Neural cell (in vitro differentiated cells): Measurements from ENCODE around the gene PML. TPM values are rescaled to one million over a fixed set of nuclear protein-coding genes. Genes with fewer than 3 reads are reported as not detected.
"Not testable (repeated sequence)": the region's sequence is repeated elsewhere in the genome, so short reads cannot be mapped to it uniquely, and the experiment has no call there.

Experiments used
- H2AFZ ChIP-seq: fragments of 200-600, 300-800 bp; sonication (generic), shearing (Covaris generic); 2 replicates; pipeline ENCODE4 v1.6.0; 2014; ENCODE audit warnings: low read depth, mild to moderate bottlenecking, antibody characterized with exemption, low read length, moderate library complexity
- H3F3A ChIP-seq: fragments of 200-600 bp; shearing (Covaris generic); 2 replicates; pipeline ENCODE4 v1.6.1; 2016; ENCODE audit warnings: mild to moderate bottlenecking, moderate library complexity, mixed read lengths, antibody characterized with exemption, low read length; ENCODE audit not compliant: insufficient read depth, poor library complexity, severe bottlenecking
- H3K27ac ChIP-seq: fragments of 200-600, 300-800 bp; sonication (generic), shearing (Covaris generic); 2 replicates; pipeline ENCODE4 v1.5.1; 2014; ENCODE audit warnings: mild to moderate bottlenecking, low read length, moderate library complexity
- H3K27me3 ChIP-seq: fragments of 300-800, 200-600 bp; sonication (generic), shearing (Covaris generic); 2 replicates; pipeline ENCODE4 v1.6.0; 2014; ENCODE audit warnings: mild to moderate bottlenecking, low read depth, low read length, moderate library complexity; ENCODE audit not compliant: insufficient read depth
- H3K36me3 ChIP-seq: fragments of 300-800, 200-600 bp; sonication (generic), shearing (Covaris generic); 2 replicates; pipeline ENCODE4 v1.5.1; 2014; ENCODE audit warnings: mild to moderate bottlenecking, antibody characterized with exemption, low read length, moderate library complexity; ENCODE audit not compliant: insufficient read depth
- H3K4me2 ChIP-seq: fragments of 300-800, 200-600 bp; sonication (generic), shearing (Covaris generic); 2 replicates; pipeline ENCODE4 v1.6.0; 2014; ENCODE audit warnings: mild to moderate bottlenecking, low read length
- H3K4me3 ChIP-seq: fragments of 300-800, 200-600 bp; sonication (generic), shearing (Covaris generic); 2 replicates; pipeline ENCODE4 v1.5.1; 2014; ENCODE audit warnings: mild to moderate bottlenecking, low read length, moderate library complexity
- H3K79me2 ChIP-seq: fragments of 200-600 bp; shearing (Covaris generic); replicated peaks from 2 replicates; pipeline ENCODE4 v1.6.0; 2014; ENCODE audit warnings: mild to moderate bottlenecking, low read length, moderate library complexity; ENCODE audit not compliant: insufficient read depth
- H3K9ac ChIP-seq: fragments of 300-800, 200-600 bp; sonication (generic), shearing (Covaris generic); 2 replicates; pipeline ENCODE4 v1.6.1; 2016; ENCODE audit warnings: mild to moderate bottlenecking, low read length, mixed read lengths
- H3K9me2 ChIP-seq: fragments of 200-600 bp; shearing (Covaris generic); 2 replicates; pipeline ENCODE4 v1.6.1; 2016; ENCODE audit warnings: mild to moderate bottlenecking, low read length, mixed read lengths; ENCODE audit not compliant: insufficient read depth
- H3K9me3 ChIP-seq: fragments of 200-600, 300-800 bp; sonication (generic), shearing (Covaris generic); 2 replicates; pipeline ENCODE4 v1.6.1; 2016; ENCODE audit warnings: mild to moderate bottlenecking, mixed run types, low read length, moderate library complexity, mixed read lengths
- H4K20me1 ChIP-seq: fragments of 200-600 bp; shearing (Covaris generic); 2 replicates; pipeline ENCODE4 v1.6.1; 2016; ENCODE audit warnings: mild to moderate bottlenecking, mixed run types; ENCODE audit not compliant: insufficient read depth
- EP300 ChIP-seq: fragments of 450-650 bp; conservative IDR thresholded peaks from 2 replicates; pipeline ENCODE4 v1.6.1; 2014; ENCODE audit warnings: antibody characterized with exemption, mild to moderate bottlenecking, moderate library complexity; ENCODE audit not compliant: poor library complexity, severe bottlenecking
- EZH2 ChIP-seq: fragments of 200-600, 300-800 bp; shearing (Covaris generic), sonication (generic); IDR thresholded peaks from 2 replicates; pipeline ENCODE4 v1.6.1; 2014; ENCODE audit warnings: antibody characterized with exemption, low read length, borderline replicate concordance, mild to moderate bottlenecking; ENCODE audit not compliant: insufficient read depth, poor library complexity, severe bottlenecking
- MXI1 ChIP-seq: fragments of 450-650 bp; conservative IDR thresholded peaks from 2 replicates; pipeline ENCODE4 v1.6.1; 2014; ENCODE audit warnings: antibody characterized with exemption, mild to moderate bottlenecking; ENCODE audit not compliant: poor library complexity, severe bottlenecking
- POLR2AphosphoS5 ChIP-seq: IDR thresholded peaks from 2 replicates; pipeline ENCODE4 v1.6.1; 2012
- RAD21 ChIP-seq: fragments of 450-650 bp; conservative IDR thresholded peaks from 2 replicates; pipeline ENCODE4 v1.6.1; 2014; ENCODE audit warnings: antibody characterized with exemption, mild to moderate bottlenecking, moderate library complexity
- REST ChIP-seq: IDR thresholded peaks from 2 replicates; pipeline ENCODE4 v1.6.1; 2012; ENCODE audit warnings: borderline replicate concordance
- SMC3 ChIP-seq: fragments of 450-650 bp; conservative IDR thresholded peaks from 2 replicates; pipeline ENCODE4 v1.6.1; 2014; ENCODE audit warnings: antibody characterized with exemption, mild to moderate bottlenecking, moderate library complexity; ENCODE audit not compliant: poor library complexity
- TAF1 ChIP-seq: IDR thresholded peaks from 2 replicates; pipeline ENCODE4 v1.6.1; 2012; ENCODE audit warnings: low read depth
- polyA plus RNA-seq: library from polyadenylated mRNA; depleted of rRNA; stranded (reverse); fragments of >200 nt; gene quantifications from 2 replicates; pipeline ENCODE4 v1.2.3, GENCODE V29; 2014
- TF ChIP-seq, protein P1 (sequence below): fragments of 450-650 bp; IDR thresholded peaks from 2 replicates; pipeline ENCODE4 v1.5.1; 2014; ENCODE audit warnings: antibody characterized with exemption, mild to moderate bottlenecking, moderate library complexity; ENCODE audit not compliant: poor library complexity, severe bottlenecking

The PML gene
- polyA plus RNA-seq, 1 donor from 2014 or later: 4.7 TPM

- Histone ChIP-seq H3K9ac (no peak overlapping the region), H3K4me2 (no peak overlapping the region), H2AFZ (no peak overlapping the region), H3F3A (no peaks in the 10 kb centered on the region), H4K20me1 (no peaks in the 10 kb centered on the region), H3K79me2 (no peaks in the 10 kb centered on the region), H3K9me2 (no peaks in the 10 kb centered on the region), H3K27me3 (no peaks in the 10 kb centered on the region), H3K36me3 (no peaks in the 10 kb centered on the region), H3K27ac (no peak overlapping the region), H3K9me3 (no peaks in the 10 kb centered on the region), H3K4me3 (no peak overlapping the region)
- TF ChIP-seq REST: no peak
- no peak for TF ChIP-seq TAF1
- no peak for TF ChIP-seq EZH2
- no peak for TF ChIP-seq RAD21
- TF ChIP-seq, protein P1, sequence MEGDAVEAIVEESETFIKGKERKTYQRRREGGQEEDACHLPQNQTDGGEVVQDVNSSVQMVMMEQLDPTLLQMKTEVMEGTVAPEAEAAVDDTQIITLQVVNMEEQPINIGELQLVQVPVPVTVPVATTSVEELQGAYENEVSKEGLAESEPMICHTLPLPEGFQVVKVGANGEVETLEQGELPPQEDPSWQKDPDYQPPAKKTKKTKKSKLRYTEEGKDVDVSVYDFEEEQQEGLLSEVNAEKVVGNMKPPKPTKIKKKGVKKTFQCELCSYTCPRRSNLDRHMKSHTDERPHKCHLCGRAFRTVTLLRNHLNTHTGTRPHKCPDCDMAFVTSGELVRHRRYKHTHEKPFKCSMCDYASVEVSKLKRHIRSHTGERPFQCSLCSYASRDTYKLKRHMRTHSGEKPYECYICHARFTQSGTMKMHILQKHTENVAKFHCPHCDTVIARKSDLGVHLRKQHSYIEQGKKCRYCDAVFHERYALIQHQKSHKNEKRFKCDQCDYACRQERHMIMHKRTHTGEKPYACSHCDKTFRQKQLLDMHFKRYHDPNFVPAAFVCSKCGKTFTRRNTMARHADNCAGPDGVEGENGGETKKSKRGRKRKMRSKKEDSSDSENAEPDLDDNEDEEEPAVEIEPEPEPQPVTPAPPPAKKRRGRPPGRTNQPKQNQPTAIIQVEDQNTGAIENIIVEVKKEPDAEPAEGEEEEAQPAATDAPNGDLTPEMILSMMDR: no peak
- no peak for TF ChIP-seq EP300
- no peak for TF ChIP-seq MXI1
- TF ChIP-seq POLR2AphosphoS5: no peak
- no peak for TF ChIP-seq SMC3
Measured at GRCh38 chr15:73959801-73960200, 34.7 kb upstream of the PML start.

DNA sequence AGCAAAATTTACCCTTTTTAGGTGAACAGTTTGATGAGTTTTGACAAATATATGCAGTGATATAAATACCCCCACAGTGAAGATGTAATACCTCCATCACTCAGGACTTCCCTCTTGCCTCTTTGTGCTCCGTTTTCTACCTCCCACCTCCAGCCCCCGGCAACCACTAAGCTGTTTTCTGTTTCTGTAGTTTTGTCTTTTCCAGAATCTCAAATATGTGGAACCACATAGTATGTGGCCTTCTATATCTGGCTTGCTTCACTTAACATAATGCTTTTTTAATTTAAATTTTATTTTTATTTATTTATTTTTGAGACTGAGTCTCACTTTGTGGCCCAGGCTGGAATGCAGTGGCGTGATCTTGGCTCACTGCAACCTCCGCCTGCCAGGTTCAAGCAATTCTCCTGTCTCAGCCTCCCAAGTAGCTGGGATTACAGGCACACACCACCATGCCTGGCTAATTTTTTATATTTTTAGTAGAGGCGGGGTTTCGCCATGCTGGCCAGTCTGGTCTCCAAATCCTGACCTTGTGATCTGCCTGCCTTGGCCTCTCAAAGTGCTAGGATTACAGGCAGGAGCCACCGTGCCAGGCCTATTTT, 33.9 kb upstream of the PML start:
- not testable (repeated sequence) for H3K9me2 ChIP-seq, H3K4me3 ChIP-seq, H3K4me2 ChIP-seq, H3F3A ChIP-seq, H3K27ac ChIP-seq, H3K27me3 ChIP-seq, H3K9ac ChIP-seq, H3K79me2 ChIP-seq, H4K20me1 ChIP-seq, H3K9me3 ChIP-seq, H3K36me3 ChIP-seq, H2AFZ ChIP-seq

GRCh38 chr15:73962433-73962832, 32.1 kb upstream of the PML start:
- no peaks in the 10 kb centered on the region for H3K27me3 ChIP-seq
- no peak overlapping the region for H3K27ac ChIP-seq
- H3K9me2 ChIP-seq: no peaks in the 10 kb centered on the region
- H3K4me3 ChIP-seq: no peak overlapping the region
- no peaks in the 10 kb centered on the region for H3K79me2 ChIP-seq
- no peaks in the 10 kb centered on the region for H3K36me3 ChIP-seq
- no peaks in the 10 kb centered on the region for H4K20me1 ChIP-seq
- H3K9me3 ChIP-seq: no peaks in the 10 kb centered on the region
- H2AFZ ChIP-seq: no peak overlapping the region
- no peak overlapping the region for H3K9ac ChIP-seq
- no peaks in the 10 kb centered on the region for H3F3A ChIP-seq
- no peak overlapping the region for H3K4me2 ChIP-seq
- TF ChIP-seq, protein P1: no peak
- no peak for TF ChIP-seq SMC3
- TF ChIP-seq EP300: no peak
- TF ChIP-seq TAF1: no peak
- TF ChIP-seq EZH2: no peak
- TF ChIP-seq MXI1: no peak
- no peak for TF ChIP-seq RAD21
- no peak for TF ChIP-seq REST
- TF ChIP-seq POLR2AphosphoS5: no peak
